Neural progenitor cell (in vitro differentiated cells): Measurements from ENCODE around the gene KMT2E. TPM values are rescaled to one million over a fixed set of nuclear protein-coding genes. Genes with fewer than 3 reads are reported as not detected.

ENCODE experiments used
- DNase-seq: peaks from one replicate; pipeline ENCODE4 v3.0.0-alpha.2; 2016; ENCODE audit warnings: low spot score
- H2AFZ ChIP-seq: fragments of 200-600 bp; sonication (generic); replicated peaks from 2 replicates; pipeline ENCODE4 v1.6.1; 2016; ENCODE audit warnings: antibody characterized with exemption
- H3F3A ChIP-seq: fragments of 200-600 bp; sonication (generic); 2 replicates; pipeline ENCODE4 v1.6.1; 2016; ENCODE audit warnings: antibody characterized with exemption, low read depth
- H3K27ac ChIP-seq: fragments of 200-600 bp; sonication (generic); 2 replicates; pipeline ENCODE4 v1.5.1; 2016; ENCODE audit warnings: mild to moderate bottlenecking
- H3K27me3 ChIP-seq: fragments of 200-600 bp; sonication (generic); 2 replicates; pipeline ENCODE4 v1.6.1; 2016; ENCODE audit warnings: mild to moderate bottlenecking, moderate library complexity
- H3K36me3 ChIP-seq: fragments of 200-600 bp; sonication (generic); 2 replicates; pipeline ENCODE4 v1.5.1; 2016
- H3K4me1 ChIP-seq: fragments of 200-600 bp; sonication (generic); 2 replicates; pipeline ENCODE4 v1.6.1; 2016; ENCODE audit warnings: mixed run types
- H3K4me2 ChIP-seq: fragments of 200-600 bp; sonication (generic); 2 replicates; pipeline ENCODE4 v1.6.1; 2016
- H3K4me3 ChIP-seq: fragments of 200-600 bp; sonication (generic); 2 replicates; pipeline ENCODE4 v1.5.1; 2016
- H3K79me2 ChIP-seq: fragments of 200-600 bp; sonication (generic); 2 replicates; pipeline ENCODE4 v1.6.1; 2016; ENCODE audit warnings: low read depth
- H3K9ac ChIP-seq: fragments of 200-600 bp; sonication (generic); 2 replicates; pipeline ENCODE4 v1.6.1; 2016
- H3K9me3 ChIP-seq: fragments of 200-600 bp; sonication (generic); 2 replicates; pipeline ENCODE4 v1.5.1; 2016; ENCODE audit warnings: low read depth
- H4K20me1 ChIP-seq: fragments of 200-600 bp; sonication (generic); 2 replicates; pipeline ENCODE4 v1.6.1; 2016; ENCODE audit warnings: low read depth
- H3K27ac Mint-ChIP-seq: 3 replicates; pipeline ENCODE4 v1.8.0; 2021; ENCODE audit warnings: mixed read lengths
- H3K27me3 Mint-ChIP-seq: 2 replicates; pipeline ENCODE4 v1.8.0; 2022; ENCODE audit warnings: low read depth, mild to moderate bottlenecking, inconsistent platforms, moderate library complexity, mixed read lengths; ENCODE audit not compliant: insufficient read depth
- H3K36me3 Mint-ChIP-seq: 3 replicates; pipeline ENCODE4 v1.8.0; 2021; ENCODE audit warnings: mixed read lengths
- H3K4me1 Mint-ChIP-seq: 3 replicates; pipeline ENCODE4 v1.8.0; 2021; ENCODE audit warnings: mixed read lengths
- H3K4me3 Mint-ChIP-seq: 3 replicates; pipeline ENCODE4 v1.8.0; 2021; ENCODE audit warnings: mild to moderate bottlenecking, moderate library complexity, mixed read lengths
- H3K9me3 Mint-ChIP-seq: 3 replicates; pipeline ENCODE4 v1.8.0; 2020; ENCODE audit warnings: mixed read lengths
- EZH2 ChIP-seq: fragments of 200-600 bp; sonication (generic); IDR thresholded peaks from 2 replicates; pipeline ENCODE4 v1.6.1; 2017; ENCODE audit warnings: antibody characterized with exemption, mild to moderate bottlenecking, moderate library complexity
- EZH2phosphoT487 ChIP-seq: fragments of 200-600 bp; sonication (generic); IDR thresholded peaks from 2 replicates; pipeline ENCODE4 v1.6.1; 2017; ENCODE audit warnings: antibody characterized with exemption
- total RNA-seq: library from RNA; depleted of rRNA; stranded (reverse); fragments of >200 nt; gene quantifications from 2 replicates; pipeline ENCODE4 v1.2.3, GENCODE V29; 2015; ENCODE audit warnings: low replicate concordance
- TF ChIP-seq, protein P1 (sequence below): fragments of 200-600 bp; sonication (generic); IDR thresholded peaks from 2 replicates; pipeline ENCODE4 v1.5.1; 2017; ENCODE audit warnings: antibody characterized with exemption, mild to moderate bottlenecking

Gene KMT2E
- total RNA-seq, 1 donor from 2014 or later = 124 TPM

DNA sequence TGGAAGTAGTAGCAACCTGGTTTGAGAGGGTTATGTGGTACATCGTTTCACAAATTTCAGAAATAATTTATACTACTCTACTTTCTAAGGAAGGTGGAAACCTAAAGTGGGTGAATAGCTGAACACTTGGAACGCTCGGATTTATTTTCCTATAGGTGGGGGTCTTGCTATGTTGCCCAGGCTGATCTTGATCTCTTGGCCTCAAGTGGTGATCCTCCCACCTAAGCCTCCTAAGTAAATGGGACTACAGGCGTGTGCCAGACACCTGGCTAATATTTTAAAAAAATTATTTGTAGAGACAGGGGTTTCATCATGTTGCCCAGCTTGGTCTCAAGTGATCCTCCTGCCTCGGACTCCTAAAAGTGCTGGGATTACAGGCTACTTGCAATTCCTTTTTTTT, 6.7 kb upstream of the KMT2E start:
- Mint-ChIP-seq H3K36me3 (peaks cover 50% of the 10 kb centered on the region), H3K9me3 (peaks cover 3% of the 10 kb centered on the region), H3K4me1 (peaks cover 61% of the 10 kb centered on the region), H3K27ac (no peak overlapping the region), H3K4me3 (peak overlapping the region; percentile 48), H3K27me3 (peaks cover 4% of the 10 kb centered on the region)
- TF ChIP-seq, protein P1, sequence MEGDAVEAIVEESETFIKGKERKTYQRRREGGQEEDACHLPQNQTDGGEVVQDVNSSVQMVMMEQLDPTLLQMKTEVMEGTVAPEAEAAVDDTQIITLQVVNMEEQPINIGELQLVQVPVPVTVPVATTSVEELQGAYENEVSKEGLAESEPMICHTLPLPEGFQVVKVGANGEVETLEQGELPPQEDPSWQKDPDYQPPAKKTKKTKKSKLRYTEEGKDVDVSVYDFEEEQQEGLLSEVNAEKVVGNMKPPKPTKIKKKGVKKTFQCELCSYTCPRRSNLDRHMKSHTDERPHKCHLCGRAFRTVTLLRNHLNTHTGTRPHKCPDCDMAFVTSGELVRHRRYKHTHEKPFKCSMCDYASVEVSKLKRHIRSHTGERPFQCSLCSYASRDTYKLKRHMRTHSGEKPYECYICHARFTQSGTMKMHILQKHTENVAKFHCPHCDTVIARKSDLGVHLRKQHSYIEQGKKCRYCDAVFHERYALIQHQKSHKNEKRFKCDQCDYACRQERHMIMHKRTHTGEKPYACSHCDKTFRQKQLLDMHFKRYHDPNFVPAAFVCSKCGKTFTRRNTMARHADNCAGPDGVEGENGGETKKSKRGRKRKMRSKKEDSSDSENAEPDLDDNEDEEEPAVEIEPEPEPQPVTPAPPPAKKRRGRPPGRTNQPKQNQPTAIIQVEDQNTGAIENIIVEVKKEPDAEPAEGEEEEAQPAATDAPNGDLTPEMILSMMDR = no peak
- no peak for TF ChIP-seq EZH2
- TF ChIP-seq EZH2phosphoT487 = no peak
- H3K79me2 ChIP-seq = no peaks in the 10 kb centered on the region
- peaks cover 14% of the 10 kb centered on the region for H3K4me1 ChIP-seq
- no peaks in the 10 kb centered on the region for H3K9me3 ChIP-seq
- no peaks in the 10 kb centered on the region for H4K20me1 ChIP-seq
- H3F3A ChIP-seq = peaks cover 1% of the 10 kb centered on the region
- no peak overlapping the region for H3K4me2 ChIP-seq
- H3K4me3 ChIP-seq = no peak overlapping the region
- no peak for DNase-seq
- H2AFZ ChIP-seq = no peak overlapping the region
- H3K36me3 ChIP-seq = peaks cover 3% of the 10 kb centered on the region
- H3K9ac ChIP-seq = no peak overlapping the region
- no peak overlapping the region for H3K27ac ChIP-seq
- no peaks in the 10 kb centered on the region for H3K27me3 ChIP-seq

DNA sequence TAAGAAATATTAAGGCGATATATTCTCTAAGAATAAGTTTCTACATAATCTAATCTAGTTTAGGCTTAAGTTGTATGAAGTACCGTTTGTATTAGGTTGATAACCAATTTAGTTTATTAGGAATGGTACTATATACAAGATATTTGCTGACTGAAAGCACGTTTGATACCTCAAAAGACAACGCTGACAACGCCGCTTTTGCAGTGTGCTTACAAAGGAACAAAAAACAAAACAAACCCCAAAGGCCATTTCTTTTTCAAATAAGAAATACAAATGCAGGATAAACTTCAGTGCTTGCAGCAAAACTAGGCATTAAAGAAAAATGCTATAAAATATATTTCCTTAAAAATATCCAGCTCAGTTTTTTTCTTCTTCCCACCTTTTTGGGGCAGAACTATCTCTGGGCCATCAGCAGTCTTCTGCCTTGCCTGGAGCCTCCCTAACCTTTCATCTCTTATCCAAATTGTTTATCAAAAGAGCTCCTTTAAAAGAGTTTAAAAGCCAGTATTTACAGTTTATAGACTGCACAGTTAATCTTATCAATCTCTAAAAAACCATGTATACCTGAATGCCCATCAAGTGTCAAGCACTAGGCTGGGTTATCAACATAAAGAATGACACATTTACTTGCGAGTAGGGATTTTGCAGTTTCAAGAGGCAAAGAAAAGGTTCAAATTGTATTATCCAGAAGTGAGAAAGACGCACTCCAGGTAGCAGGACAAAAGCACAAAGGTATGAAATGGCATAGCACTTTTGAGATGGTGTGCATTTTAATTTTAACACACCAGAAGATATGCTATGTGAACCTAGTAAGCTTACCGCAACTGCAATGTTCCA, 4.1 kb upstream of the KMT2E start:
- H3K27me3 ChIP-seq = no peaks in the 10 kb centered on the region
- H3K4me2 ChIP-seq = peak overlapping the region; percentile 96
- H3K27ac ChIP-seq = no peak overlapping the region
- no peak overlapping the region for H2AFZ ChIP-seq
- Mint-ChIP-seq H3K36me3 (peaks cover 40% of the 10 kb centered on the region), H3K4me3 (peak overlapping the region; percentile 100), H3K4me1 (peaks cover 41% of the 10 kb centered on the region), H3K27me3 (peaks cover 19% of the 10 kb centered on the region), H3K9me3 (peaks cover 7% of the 10 kb centered on the region), H3K27ac (peak overlapping the region; percentile 74)
- H3K9me3 ChIP-seq = no peaks in the 10 kb centered on the region
- DNase-seq = no peak
- H3K36me3 ChIP-seq = no peaks in the 10 kb centered on the region
- H4K20me1 ChIP-seq = no peaks in the 10 kb centered on the region
- H3F3A ChIP-seq = peaks cover 21% of the 10 kb centered on the region
- H3K79me2 ChIP-seq = peaks cover 9% of the 10 kb centered on the region
- TF ChIP-seq, protein P1 = no peak
- TF ChIP-seq EZH2phosphoT487 (no peak), EZH2 (no peak)
- H3K9ac ChIP-seq = peak overlapping the region; percentile 100
- peaks cover 14% of the 10 kb centered on the region for H3K4me1 ChIP-seq
- H3K4me3 ChIP-seq = peak overlapping the region; percentile 73

DNA sequence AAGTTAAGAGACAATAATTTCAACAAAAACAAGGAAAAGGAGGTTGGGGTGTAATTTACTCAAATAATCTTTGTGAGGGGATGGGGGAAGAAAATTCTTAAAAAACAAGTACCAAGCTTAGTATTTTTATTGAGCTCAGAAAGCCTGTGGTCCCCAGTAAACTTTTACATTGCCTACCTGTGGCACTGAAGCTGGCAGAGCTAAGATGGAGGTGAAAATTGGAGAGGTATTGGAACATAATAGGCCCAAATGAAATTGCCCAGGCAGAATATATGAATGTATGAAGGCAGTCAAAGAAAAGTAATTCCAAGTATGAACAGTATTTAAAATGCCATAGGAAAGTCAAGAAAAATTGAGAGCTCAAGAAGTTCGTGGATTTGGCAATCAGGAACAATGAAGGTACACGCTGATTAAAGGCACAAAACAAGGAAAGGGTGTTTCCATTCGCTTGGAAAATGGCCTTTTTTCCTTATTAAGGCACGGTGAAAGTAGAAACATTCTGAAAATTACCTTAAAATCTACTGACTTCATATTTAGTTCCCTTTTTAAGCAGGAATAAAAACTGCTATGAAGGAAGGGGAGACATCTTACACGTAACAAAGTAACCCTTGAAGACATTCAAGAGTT, 3.4 kb upstream of the KMT2E start:
- TF ChIP-seq EZH2 = no peak
- TF ChIP-seq, protein P1 = no peak
- TF ChIP-seq EZH2phosphoT487 = no peak
- Histone ChIP-seq H3K27me3 (no peaks in the 10 kb centered on the region), H3K27ac (no peak overlapping the region), H4K20me1 (no peaks in the 10 kb centered on the region), H3K9ac (peak overlapping the region; percentile 100), H3K4me1 (peaks cover 14% of the 10 kb centered on the region), H3F3A (peaks cover 27% of the 10 kb centered on the region), H3K9me3 (no peaks in the 10 kb centered on the region), H2AFZ (no peak overlapping the region), H3K79me2 (peaks cover 16% of the 10 kb centered on the region), H3K4me2 (peak overlapping the region; percentile 96), H3K36me3 (no peaks in the 10 kb centered on the region), H3K4me3 (peak overlapping the region; percentile 73)
- no peak for DNase-seq
- H3K4me3 Mint-ChIP-seq = peak overlapping the region; percentile 100
- H3K27me3 Mint-ChIP-seq = peaks cover 19% of the 10 kb centered on the region
- peak overlapping the region; percentile 74 for H3K27ac Mint-ChIP-seq
- peaks cover 4% of the 10 kb centered on the region for H3K9me3 Mint-ChIP-seq
- H3K36me3 Mint-ChIP-seq = peaks cover 41% of the 10 kb centered on the region
- peaks cover 37% of the 10 kb centered on the region for H3K4me1 Mint-ChIP-seq
